Measurements from ENCODE around the gene DHDDS. TPM values are rescaled to one million over a fixed set of nuclear protein-coding genes. Genes with fewer than 3 reads are reported as not detected.

DHDDS gene
- total and polyA plus RNA-seq, 2 of the 13 experiments (the other 11 are each of a cell fraction or from before 2014, with no cell fraction given) = 18.9 to 28.3 TPM

DNA sequence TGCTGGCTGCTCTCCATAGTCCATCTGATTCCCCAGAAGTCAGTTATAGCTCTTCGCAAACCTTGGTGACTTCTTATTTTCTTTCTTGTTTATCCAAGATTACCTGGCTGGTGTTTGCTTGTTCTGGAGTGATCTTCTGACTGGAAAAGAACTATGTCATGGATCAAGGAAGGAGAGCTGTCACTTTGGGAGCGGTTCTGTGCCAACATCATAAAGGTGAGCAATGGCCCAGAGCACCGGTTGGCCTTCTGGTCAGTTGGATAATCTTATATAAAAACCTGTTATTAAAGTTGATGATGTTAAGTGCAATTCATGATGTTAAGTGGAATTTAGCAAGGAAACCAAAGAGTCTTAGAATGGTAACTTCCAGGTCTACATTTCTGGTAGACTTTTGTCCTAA lies 672 bp downstream of the DHDDS start:
- peaks cover 4 to 12% of the 10 kb centered on the region in 2 experiments; a peak in 3 of 5 replicates for H3K36me3 ChIP-seq (replicated peaks in 1 of 2; ENCODE audit: control insufficient read depth in 1 of 2, insufficient read depth in 2 of 2, low read length in 2 of 2)
- H3K4me2 ChIP-seq (ENCODE audit: low read depth, low read length) = peak overlapping the region; percentile 91
- H3K4me3 ChIP-seq (replicated peaks in 1 of 3; ENCODE audit: insufficient read depth in 1 of 3, low read depth in 2 of 3, low read length in 3 of 3) = peak overlapping the region; percentile 75 to 97 (median 84)
- H3K9ac ChIP-seq (ENCODE audit: insufficient read depth, low read depth, low read length) = peak overlapping the region; percentile 87
- 14% methylated on average over 3 of the region's 3 CpGs for WGBS (ENCODE audit: low lambda C conversion rate)
- DNase-seq (ENCODE audit: low spot score) (no peak), FAIRE-seq (no peak), ATAC-seq (no peak)
- POLR2A ChIA-PET = interaction anchor here (0.9 to 1.3 kb wide), 10 partner anchors 11 to 263 kb away, joined by 3 to 16 read pairs (median 4); partner anchors contain the start of genes HMGN2, RPS6KA1 and ZNF593
- peak overlapping the region; percentile 58 for H3K27ac ChIP-seq (ENCODE audit: extremely low read length, insufficient read depth, low read length)
- intact Hi-C loops (cut with micrococcal nuclease; ENCODE audit: unreplicated experiment) (no loop called here), in situ Hi-C loops (cut with HindIII; ENCODE audit: extremely low pct_ligation_motif_present, low pct_unique_long_range_greater_than_20kb) (no loop called here)
- H3K79me2 ChIP-seq (ENCODE audit: insufficient read depth, low read length) = peaks cover 11% of the 10 kb centered on the region
- CTCF ChIA-PET (ENCODE audit: low intra/inter-chr PET ratio, low total read pairs) = no interaction called here
- peaks cover 25% of the 10 kb centered on the region for H3K4me1 ChIP-seq (ENCODE audit: insufficient read depth, low read length)
- H3K27me3 ChIP-seq (ENCODE audit: control insufficient read depth in 1 of 2, insufficient read depth in 2 of 2, low read length in 2 of 2) = peaks cover 0 to 4% of the 10 kb centered on the region in 2 experiments; a peak in 1 of 5 replicates
- H2AFZ ChIP-seq (ENCODE audit: low read length) = peak overlapping the region; percentile 79
- no peak for TF ChIP-seq HDAC2 (CRISPR knock-in tag; IDR thresholded peaks at IDR 0.05)
- TF ChIP-seq, protein P1, sequence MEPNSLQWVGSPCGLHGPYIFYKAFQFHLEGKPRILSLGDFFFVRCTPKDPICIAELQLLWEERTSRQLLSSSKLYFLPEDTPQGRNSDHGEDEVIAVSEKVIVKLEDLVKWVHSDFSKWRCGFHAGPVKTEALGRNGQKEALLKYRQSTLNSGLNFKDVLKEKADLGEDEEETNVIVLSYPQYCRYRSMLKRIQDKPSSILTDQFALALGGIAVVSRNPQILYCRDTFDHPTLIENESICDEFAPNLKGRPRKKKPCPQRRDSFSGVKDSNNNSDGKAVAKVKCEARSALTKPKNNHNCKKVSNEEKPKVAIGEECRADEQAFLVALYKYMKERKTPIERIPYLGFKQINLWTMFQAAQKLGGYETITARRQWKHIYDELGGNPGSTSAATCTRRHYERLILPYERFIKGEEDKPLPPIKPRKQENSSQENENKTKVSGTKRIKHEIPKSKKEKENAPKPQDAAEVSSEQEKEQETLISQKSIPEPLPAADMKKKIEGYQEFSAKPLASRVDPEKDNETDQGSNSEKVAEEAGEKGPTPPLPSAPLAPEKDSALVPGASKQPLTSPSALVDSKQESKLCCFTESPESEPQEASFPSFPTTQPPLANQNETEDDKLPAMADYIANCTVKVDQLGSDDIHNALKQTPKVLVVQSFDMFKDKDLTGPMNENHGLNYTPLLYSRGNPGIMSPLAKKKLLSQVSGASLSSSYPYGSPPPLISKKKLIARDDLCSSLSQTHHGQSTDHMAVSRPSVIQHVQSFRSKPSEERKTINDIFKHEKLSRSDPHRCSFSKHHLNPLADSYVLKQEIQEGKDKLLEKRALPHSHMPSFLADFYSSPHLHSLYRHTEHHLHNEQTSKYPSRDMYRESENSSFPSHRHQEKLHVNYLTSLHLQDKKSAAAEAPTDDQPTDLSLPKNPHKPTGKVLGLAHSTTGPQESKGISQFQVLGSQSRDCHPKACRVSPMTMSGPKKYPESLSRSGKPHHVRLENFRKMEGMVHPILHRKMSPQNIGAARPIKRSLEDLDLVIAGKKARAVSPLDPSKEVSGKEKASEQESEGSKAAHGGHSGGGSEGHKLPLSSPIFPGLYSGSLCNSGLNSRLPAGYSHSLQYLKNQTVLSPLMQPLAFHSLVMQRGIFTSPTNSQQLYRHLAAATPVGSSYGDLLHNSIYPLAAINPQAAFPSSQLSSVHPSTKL (CRISPR knock-in tag; IDR thresholded peaks at IDR 0.05) = no peak
- TF ChIP-seq, protein P2, sequence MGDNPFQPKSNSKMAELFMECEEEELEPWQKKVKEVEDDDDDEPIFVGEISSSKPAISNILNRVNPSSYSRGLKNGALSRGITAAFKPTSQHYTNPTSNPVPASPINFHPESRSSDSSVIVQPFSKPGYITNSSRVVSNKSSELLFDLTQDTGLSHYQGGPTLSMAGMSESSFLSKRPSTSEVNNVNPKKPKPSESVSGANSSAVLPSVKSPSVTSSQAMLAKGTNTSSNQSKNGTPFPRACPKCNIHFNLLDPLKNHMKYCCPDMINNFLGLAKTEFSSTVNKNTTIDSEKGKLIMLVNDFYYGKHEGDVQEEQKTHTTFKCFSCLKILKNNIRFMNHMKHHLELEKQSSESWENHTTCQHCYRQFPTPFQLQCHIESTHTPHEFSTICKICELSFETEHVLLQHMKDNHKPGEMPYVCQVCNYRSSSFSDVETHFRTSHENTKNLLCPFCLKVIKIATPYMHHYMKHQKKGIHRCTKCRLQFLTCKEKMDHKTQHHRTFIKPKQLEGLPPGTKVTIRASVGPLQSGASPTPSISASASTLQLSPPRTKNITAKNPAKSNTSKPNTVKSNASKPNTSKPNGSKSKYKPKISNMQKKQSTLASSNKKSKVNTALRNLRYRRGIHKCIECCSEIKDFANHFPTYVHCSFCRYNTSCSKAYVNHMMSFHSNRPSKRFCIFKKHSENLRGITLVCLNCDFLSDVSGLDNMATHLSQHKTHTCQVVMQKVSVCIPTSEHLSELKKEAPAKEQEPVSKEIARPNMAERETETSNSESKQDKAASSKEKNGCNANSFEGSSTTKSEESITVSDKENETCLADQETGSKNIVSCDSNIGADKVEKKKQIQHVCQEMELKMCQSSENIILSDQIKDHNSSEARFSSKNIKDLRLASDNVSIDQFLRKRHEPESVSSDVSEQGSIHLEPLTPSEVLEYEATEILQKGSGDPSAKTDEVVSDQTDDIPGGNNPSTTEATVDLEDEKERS (CRISPR knock-in tag; IDR thresholded peaks at IDR 0.05) = no peak
- TF ChIP-seq ZEB1 (IDR thresholded peaks at IDR 0.05; ENCODE audit: insufficient replicate concordance, low read depth) = no peak
- no peaks in the 10 kb centered on the region for H4K20me1 ChIP-seq (ENCODE audit: insufficient read depth, low read length)
- H3K9me3 ChIP-seq (ENCODE audit: low read length) = no peaks in the 10 kb centered on the region
- BruUV-seq (replicated peaks) = no TSS peak
